H9 (cell line): ENCODE data around the gene ATAD3C. TPM values are rescaled to one million over a fixed set of nuclear protein-coding genes. Genes with fewer than 3 reads are reported as not detected.
"Not testable (repeated sequence)": the region's sequence is repeated elsewhere in the genome, so short reads cannot be mapped to it uniquely, and the experiment has no call there.

Experiments
- DNase-seq: peaks from one replicate; pipeline ENCODE4 v3.0.0-alpha.2; 2017
- H2AFZ ChIP-seq: one replicate; pipeline ENCODE4 v1.6.1; 2013; ENCODE audit warnings: mild to moderate bottlenecking, low read length, control low read depth, moderate library complexity
- H2AK5ac ChIP-seq: 2 replicates; pipeline ENCODE4 v1.6.1; 2013; ENCODE audit warnings: low read length, control low read depth, mixed read lengths; ENCODE audit not compliant: insufficient read length
- H2BK120ac ChIP-seq: one replicate; pipeline ENCODE4 v1.6.1; 2013; ENCODE audit warnings: low read depth, mild to moderate bottlenecking, low read length, control low read depth, inconsistent platforms; ENCODE audit not compliant: poor library complexity, severe bottlenecking
- H2BK12ac ChIP-seq: 2 replicates; pipeline ENCODE4 v1.6.1; 2013; ENCODE audit warnings: low read length, control low read depth, mixed read lengths, low read depth; ENCODE audit not compliant: insufficient read length
- H2BK15ac ChIP-seq: 2 replicates; pipeline ENCODE4 v1.6.1; 2013; ENCODE audit warnings: low read depth, low read length, control low read depth
- H2BK20ac ChIP-seq: one replicate; pipeline ENCODE4 v1.6.1; 2013; ENCODE audit warnings: low read depth, mild to moderate bottlenecking, low read length, control low read depth, inconsistent platforms; ENCODE audit not compliant: poor library complexity, severe bottlenecking
- H2BK5ac ChIP-seq: 2 replicates; pipeline ENCODE4 v1.6.1; 2013; ENCODE audit warnings: low read length, control low read depth, mixed read lengths; ENCODE audit not compliant: insufficient read length
- H3K14ac ChIP-seq: 2 replicates; pipeline ENCODE4 v1.6.1; 2013; ENCODE audit warnings: low read length, control low read depth; ENCODE audit not compliant: insufficient read depth
- H3K18ac ChIP-seq: 2 replicates; pipeline ENCODE4 v1.6.1; 2013; ENCODE audit warnings: low read depth, mild to moderate bottlenecking, mixed read lengths, low read length, control low read depth; ENCODE audit not compliant: insufficient read length
- H3K23ac ChIP-seq: 2 replicates; pipeline ENCODE4 v1.6.1; 2013; ENCODE audit warnings: low read length, control low read depth, mixed read lengths, low read depth; ENCODE audit not compliant: insufficient read length
- H3K23me2 ChIP-seq: 2 replicates; pipeline ENCODE4 v1.6.1; 2013; ENCODE audit warnings: low read depth, mild to moderate bottlenecking, mixed read lengths, low read length, control low read depth; ENCODE audit not compliant: insufficient read length, poor library complexity, severe bottlenecking
- H3K27ac ChIP-seq: 2 replicates; pipeline ENCODE4 v1.5.1; 2013; ENCODE audit warnings: low read length, control low read depth, mixed read lengths, low read depth; ENCODE audit not compliant: insufficient read length
- H3K27me3 ChIP-seq: 2 replicates; pipeline ENCODE4 v1.6.1; 2013; ENCODE audit warnings: low read length, control low read depth, inconsistent platforms; ENCODE audit not compliant: insufficient read depth
- H3K4ac ChIP-seq: 2 replicates; pipeline ENCODE4 v1.6.1; 2013; ENCODE audit warnings: low read depth, mild to moderate bottlenecking, control low read depth, inconsistent platforms, low read length, moderate library complexity
- H3K4me1 ChIP-seq: 2 replicates; pipeline ENCODE4 v1.6.1; 2013; ENCODE audit warnings: low read length, control low read depth, inconsistent platforms; ENCODE audit not compliant: insufficient read depth
- H3K4me2 ChIP-seq: 2 replicates; pipeline ENCODE4 v1.6.1; 2013; ENCODE audit warnings: low read length, control low read depth, mixed read lengths; ENCODE audit not compliant: insufficient read length, insufficient read depth
- H3K56ac ChIP-seq: 2 replicates; pipeline ENCODE4 v1.6.1; 2013; ENCODE audit warnings: low read depth, mild to moderate bottlenecking, mixed read lengths, low read length, control low read depth; ENCODE audit not compliant: insufficient read length
- H3K79me1 ChIP-seq: 2 replicates; pipeline ENCODE4 v1.6.1; 2013; ENCODE audit warnings: low read depth, mild to moderate bottlenecking, moderate library complexity, low read length, control low read depth, inconsistent platforms; ENCODE audit not compliant: insufficient read depth, poor library complexity, severe bottlenecking
- H3K79me2 ChIP-seq: 2 replicates; pipeline ENCODE4 v1.6.1; 2013; ENCODE audit warnings: low read length, control low read depth, inconsistent platforms; ENCODE audit not compliant: insufficient read depth
- H3K9ac ChIP-seq: 2 replicates; pipeline ENCODE4 v1.6.1; 2013; ENCODE audit warnings: low read length, control low read depth, mixed read lengths; ENCODE audit not compliant: insufficient read length; ENCODE audit errors: extremely low read depth
- H3K9me3 ChIP-seq: one replicate; pipeline ENCODE4 v1.6.1; 2013; ENCODE audit warnings: low read depth, low read length, inconsistent platforms; ENCODE audit not compliant: control insufficient read depth
- H3T11ph ChIP-seq: one replicate; pipeline ENCODE4 v1.6.1; 2013; ENCODE audit warnings: mild to moderate bottlenecking, low read length, control low read depth, inconsistent platforms
- H4K20me1 ChIP-seq: one replicate; pipeline ENCODE4 v1.6.1; 2013; ENCODE audit not compliant: control insufficient read depth, insufficient read length, insufficient read depth
- H4K5ac ChIP-seq: 2 replicates; pipeline ENCODE4 v1.6.1; 2013; ENCODE audit warnings: low read depth, mild to moderate bottlenecking, mixed read lengths, low read length, control low read depth; ENCODE audit not compliant: insufficient read length
- H4K8ac ChIP-seq: replicated peaks from 2 replicates; pipeline ENCODE4 v1.6.1; 2013; ENCODE audit warnings: low read length, control low read depth, mixed read lengths, low read depth; ENCODE audit not compliant: insufficient read length
- H4K91ac ChIP-seq: 2 replicates; pipeline ENCODE4 v1.6.1; 2013; ENCODE audit warnings: low read depth, mild to moderate bottlenecking, moderate library complexity, mixed read lengths, low read length, control low read depth; ENCODE audit not compliant: insufficient read length
- H3K27ac Mint-ChIP-seq, 3 experiments: 2 replicates in 2 of 3; 3 replicates in 1 of 3; pipeline ENCODE4 v1.8.0; 2020 to 2021; ENCODE audit warnings: mixed read lengths in 3 of 3, mild to moderate bottlenecking in 1 of 3, moderate library complexity in 1 of 3
- H3K27me3 Mint-ChIP-seq: 2 replicates; pipeline ENCODE4 v1.8.0; 2021; ENCODE audit warnings: low read depth, mild to moderate bottlenecking, moderate library complexity, mixed read lengths
- H3K36me3 Mint-ChIP-seq, 3 experiments: 2 replicates in 2 of 3; 3 replicates in 1 of 3; pipeline ENCODE4 v1.8.0; 2020 to 2021; ENCODE audit warnings: low read depth in 3 of 3, mixed read lengths in 3 of 3; ENCODE audit not compliant: insufficient read depth in 1 of 3
- H3K4me1 Mint-ChIP-seq, 2 experiments: 2 replicates each; pipeline ENCODE4 v1.8.0; 2020; ENCODE audit warnings: mixed read lengths in 2 of 2
- H3K4me3 Mint-ChIP-seq, 2 experiments: 2 replicates in 1 of 2; 3 replicates in 1 of 2; pipeline ENCODE4 v1.8.0; 2020 to 2021; ENCODE audit warnings: mild to moderate bottlenecking in 2 of 2, mixed read lengths in 2 of 2, moderate library complexity in 1 of 2
- H3K9me3 Mint-ChIP-seq, 2 experiments: 2 replicates in 1 of 2; 3 replicates in 1 of 2; pipeline ENCODE4 v1.8.0; 2020; ENCODE audit warnings: mild to moderate bottlenecking in 2 of 2, mixed read lengths in 2 of 2, moderate library complexity in 1 of 2
- CTCF ChIP-seq: fragments of 200-600 bp; sonication (generic); conservative IDR thresholded peaks from 3 replicates; pipeline ENCODE4 v1.8.0; 2021; ENCODE audit warnings: antibody characterized with exemption, mild to moderate bottlenecking
- WGBS: extraction: QIAGEN DNeasy Blood & Tissue Kit; methylation state at CpG from one replicate; pipeline ENCODE4 v1.1.7; 2013; ENCODE audit warnings: missing lambda C conversion rate, low lambda C conversion rate, mixed read lengths; ENCODE audit not compliant: insufficient read length; ENCODE audit errors: extremely low coverage; 5-methylcytosine and 5-hydroxymethylcytosine counted together
- total RNA-seq: library from RNA; stranded (reverse); gene quantifications from 2 replicates; pipeline ENCODE4 v1.2.1, GENCODE V29; 2021

Gene ATAD3C
- total RNA-seq, 1 experiment from 2014 or later: 7.7 TPM

- Histone ChIP-seq H4K20me1 (no peaks in the 10 kb centered on the region), H3K79me1 (no peaks in the 10 kb centered on the region), H3K23ac (no peak overlapping the region), H4K8ac (no peak overlapping the region), H2BK15ac (no peak overlapping the region), H3K27me3 (no peaks in the 10 kb centered on the region), H3K14ac (no peak overlapping the region; the same call in 1 of the 2 replicates), H3K18ac (no peak overlapping the region), H3K23me2 (no peaks in the 10 kb centered on the region), H3K56ac (no peak overlapping the region), H2BK120ac (no peak overlapping the region), H3K4me2 (no peak overlapping the region), H3K9ac (no peak overlapping the region), H2BK20ac (no peak overlapping the region), H3K9me3 (no peaks in the 10 kb centered on the region), H2BK12ac (no peak overlapping the region), H3K4me1 (no peaks in the 10 kb centered on the region), H2BK5ac (no peak overlapping the region), H2AK5ac (no peak overlapping the region), H3K27ac (no peak overlapping the region), H3T11ph (no peak overlapping the region), H2AFZ (no peak overlapping the region), H4K91ac (no peak overlapping the region), H4K5ac (no peak overlapping the region), H3K79me2 (no peaks in the 10 kb centered on the region), H3K4ac (no peak overlapping the region)
- Mint-ChIP-seq H3K9me3 (no peaks in the 10 kb centered on the region), H3K27me3 (no peaks in the 10 kb centered on the region), H3K4me1 (no peaks in the 10 kb centered on the region), H3K27ac (no peak overlapping the region), H3K36me3 (no peaks in the 10 kb centered on the region; a peak in 1 of 7 replicates), H3K4me3 (no peak overlapping the region; a peak in 1 of 5 replicates)
- no CpG with 5 or more reads among the region's 7 CpGs for WGBS
- no peak for TF ChIP-seq CTCF
- DNase-seq: no peak
Observed at GRCh38 chr1:1463312-1463711, 13.8 kb downstream of the ATAD3C start.

GRCh38 chr1:1468196-1468985 is 18.9 kb downstream of the ATAD3C start:
- not testable (repeated sequence) for H2BK20ac ChIP-seq, H2BK15ac ChIP-seq, H4K8ac ChIP-seq, H3K27ac Mint-ChIP-seq, H3K4ac ChIP-seq, H3K14ac ChIP-seq, H2BK12ac ChIP-seq, H3K9ac ChIP-seq, H3K79me1 ChIP-seq, H4K91ac ChIP-seq, H3K56ac ChIP-seq, H2BK5ac ChIP-seq, H3K9me3 Mint-ChIP-seq, H3K23me2 ChIP-seq, DNase-seq, H2AFZ ChIP-seq, H3K4me1 ChIP-seq, H2BK120ac ChIP-seq, H3K27me3 Mint-ChIP-seq, H2AK5ac ChIP-seq, H3K27me3 ChIP-seq, H3K23ac ChIP-seq, H3K27ac ChIP-seq, H3K9me3 ChIP-seq, H4K20me1 ChIP-seq, H3K79me2 ChIP-seq, H3T11ph ChIP-seq, H4K5ac ChIP-seq, H3K36me3 Mint-ChIP-seq, H3K18ac ChIP-seq, H3K4me2 ChIP-seq, H3K4me3 Mint-ChIP-seq
- H3K4me1 Mint-ChIP-seq: peaks cover 13 to 14% of the 10 kb centered on the region in 2 experiments
- no CpG with 5 or more reads among the region's 44 CpGs for WGBS
